ENCODE results near the gene DNAJA3. TPM values are rescaled to one million over a fixed set of nuclear protein-coding genes. Genes with fewer than 3 reads are reported as not detected.

The DNAJA3 gene
- total RNA-seq, 1 experiment from 2014 or later, result 56.2 TPM

GRCh38 chr16:4498546-4499195 lies 73.0 kb downstream of the DNAJA3 start:
- H2AFZ ChIP-seq (ENCODE audit: low read length), result no peak overlapping the region
- no peaks in the 10 kb centered on the region for H3K9me3 ChIP-seq (ENCODE audit: control insufficient read depth, low read depth, low read length)
- H4K8ac ChIP-seq (replicated peaks; ENCODE audit: insufficient read length, low read depth, low read length), result no peak overlapping the region
- H2BK20ac ChIP-seq (ENCODE audit: low read depth, low read length, poor library complexity, severe bottlenecking), result no peak overlapping the region
- DNase-seq, result no peak
- no peak overlapping the region for H2BK15ac ChIP-seq (ENCODE audit: low read depth, low read length)
- H3K9ac ChIP-seq (ENCODE audit: extremely low read depth, insufficient read length, low read length), result no peak overlapping the region
- no peak overlapping the region for H3K56ac ChIP-seq (ENCODE audit: insufficient read length, low read depth, low read length)
- H2BK5ac ChIP-seq (ENCODE audit: insufficient read length, low read length), result no peak overlapping the region
- H3K27ac Mint-ChIP-seq, result peak overlapping the region in 1 of 3 experiments; percentile 66; a peak in 1 of 7 replicates
- no peak overlapping the region for H3K23ac ChIP-seq (ENCODE audit: insufficient read length, low read depth, low read length)
- H4K5ac ChIP-seq (ENCODE audit: insufficient read length, low read depth, low read length), result no peak overlapping the region
- H3K4me3 Mint-ChIP-seq, result no peak overlapping the region
- H4K91ac ChIP-seq (ENCODE audit: insufficient read length, low read depth, low read length), result no peak overlapping the region
- no peak overlapping the region for H2BK120ac ChIP-seq (ENCODE audit: low read depth, low read length, poor library complexity, severe bottlenecking)
- H3K36me3 Mint-ChIP-seq (ENCODE audit: insufficient read depth in 1 of 3, low read depth in 3 of 3), result peaks cover 0 to 3% (median 0%) of the 10 kb centered on the region in 3 experiments; a peak in 2 of 7 replicates
- no peak overlapping the region for H3K4me2 ChIP-seq (ENCODE audit: insufficient read depth, insufficient read length, low read length)
- no peak overlapping the region for H2BK12ac ChIP-seq (ENCODE audit: insufficient read length, low read depth, low read length)
- H3K27ac ChIP-seq (ENCODE audit: insufficient read length, low read depth, low read length), result no peak overlapping the region
- H3K18ac ChIP-seq (ENCODE audit: insufficient read length, low read depth, low read length), result no peak overlapping the region
- H3K23me2 ChIP-seq (ENCODE audit: insufficient read length, low read depth, low read length, poor library complexity, severe bottlenecking), result no peaks in the 10 kb centered on the region
- H3K4ac ChIP-seq (ENCODE audit: low read depth, low read length), result no peak overlapping the region
- H3K27me3 ChIP-seq (ENCODE audit: insufficient read depth, low read length), result no peaks in the 10 kb centered on the region
- TF ChIP-seq CTCF (conservative IDR thresholded peaks at IDR 0.05), result no peak
- H2AK5ac ChIP-seq (ENCODE audit: insufficient read length, low read length), result no peak overlapping the region
- H3K79me1 ChIP-seq (ENCODE audit: insufficient read depth, low read depth, low read length, poor library complexity, severe bottlenecking), result no peaks in the 10 kb centered on the region
- H3K4me1 ChIP-seq (ENCODE audit: insufficient read depth, low read length), result no peaks in the 10 kb centered on the region
- no peaks in the 10 kb centered on the region for H3K79me2 ChIP-seq (ENCODE audit: insufficient read depth, low read length)
- H3K27me3 Mint-ChIP-seq (ENCODE audit: low read depth), result no peaks in the 10 kb centered on the region
- no peak overlapping the region for H3K14ac ChIP-seq (ENCODE audit: insufficient read depth, low read length)
- WGBS (ENCODE audit: extremely low coverage, insufficient read length, low lambda C conversion rate), result no CpG with 5 or more reads among the region's 8 CpGs
- no peaks in the 10 kb centered on the region for H4K20me1 ChIP-seq (ENCODE audit: control insufficient read depth, insufficient read depth, insufficient read length)
- H3T11ph ChIP-seq (ENCODE audit: low read length), result no peak overlapping the region
- H3K4me1 Mint-ChIP-seq, result peaks cover 18 to 39% of the 10 kb centered on the region in 2 experiments
- no peaks in the 10 kb centered on the region for H3K9me3 Mint-ChIP-seq

Data from H9 (cell line).